Coronary artery (tissue), 2 donors: Measurements from ENCODE around the gene GBF1.

Experiments
- DNase-seq: peaks from one replicate; pipeline ENCODE4 v3.0.0-alpha.2; 2017; ENCODE audit warnings: low spot score
- H3K27ac ChIP-seq, 2 donors: fragments of 200-600 bp; sonication (generic); one replicate each; pipeline ENCODE4 v1.5.1; 2016 to 2019
- H3K4me3 ChIP-seq: fragments of 200-600 bp; sonication (generic); 2 replicates; pipeline ENCODE4 v1.5.1; 2016; ENCODE audit warnings: mild to moderate bottlenecking, moderate library complexity
- TF ChIP-seq, protein P1 (sequence below): fragments of 200-600 bp; sonication (generic); IDR thresholded peaks from one replicate; pipeline ENCODE4 v1.5.1; 2019; ENCODE audit warnings: antibody characterized with exemption

The GBF1 gene

DNA sequence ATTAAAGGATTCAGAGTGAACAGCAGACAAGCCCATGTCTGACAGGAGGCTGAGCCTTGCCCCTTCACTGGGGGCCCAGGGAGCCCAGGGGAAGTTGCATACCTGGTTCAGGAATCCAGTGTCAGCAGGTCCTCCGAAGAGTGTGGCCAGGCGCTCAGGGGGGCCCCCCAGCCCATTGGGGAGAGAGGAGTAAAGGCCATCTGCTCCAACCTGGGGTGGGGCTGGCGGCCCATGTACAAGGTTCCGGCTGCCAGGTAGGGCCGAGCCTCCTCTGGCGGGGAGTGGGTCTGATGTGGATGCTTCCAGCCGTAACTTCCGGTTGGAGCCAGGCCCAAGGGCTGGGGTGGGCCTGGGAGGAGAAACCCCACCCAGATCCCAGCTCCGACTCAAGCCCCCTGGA is 171.0 kb downstream of the GBF1 start:
- TF ChIP-seq, protein P1, sequence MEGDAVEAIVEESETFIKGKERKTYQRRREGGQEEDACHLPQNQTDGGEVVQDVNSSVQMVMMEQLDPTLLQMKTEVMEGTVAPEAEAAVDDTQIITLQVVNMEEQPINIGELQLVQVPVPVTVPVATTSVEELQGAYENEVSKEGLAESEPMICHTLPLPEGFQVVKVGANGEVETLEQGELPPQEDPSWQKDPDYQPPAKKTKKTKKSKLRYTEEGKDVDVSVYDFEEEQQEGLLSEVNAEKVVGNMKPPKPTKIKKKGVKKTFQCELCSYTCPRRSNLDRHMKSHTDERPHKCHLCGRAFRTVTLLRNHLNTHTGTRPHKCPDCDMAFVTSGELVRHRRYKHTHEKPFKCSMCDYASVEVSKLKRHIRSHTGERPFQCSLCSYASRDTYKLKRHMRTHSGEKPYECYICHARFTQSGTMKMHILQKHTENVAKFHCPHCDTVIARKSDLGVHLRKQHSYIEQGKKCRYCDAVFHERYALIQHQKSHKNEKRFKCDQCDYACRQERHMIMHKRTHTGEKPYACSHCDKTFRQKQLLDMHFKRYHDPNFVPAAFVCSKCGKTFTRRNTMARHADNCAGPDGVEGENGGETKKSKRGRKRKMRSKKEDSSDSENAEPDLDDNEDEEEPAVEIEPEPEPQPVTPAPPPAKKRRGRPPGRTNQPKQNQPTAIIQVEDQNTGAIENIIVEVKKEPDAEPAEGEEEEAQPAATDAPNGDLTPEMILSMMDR, result no peak
- Histone ChIP-seq H3K27ac (no peak overlapping the region), H3K4me3 (no peak overlapping the region)
- DNase-seq, result no peak

DNA sequence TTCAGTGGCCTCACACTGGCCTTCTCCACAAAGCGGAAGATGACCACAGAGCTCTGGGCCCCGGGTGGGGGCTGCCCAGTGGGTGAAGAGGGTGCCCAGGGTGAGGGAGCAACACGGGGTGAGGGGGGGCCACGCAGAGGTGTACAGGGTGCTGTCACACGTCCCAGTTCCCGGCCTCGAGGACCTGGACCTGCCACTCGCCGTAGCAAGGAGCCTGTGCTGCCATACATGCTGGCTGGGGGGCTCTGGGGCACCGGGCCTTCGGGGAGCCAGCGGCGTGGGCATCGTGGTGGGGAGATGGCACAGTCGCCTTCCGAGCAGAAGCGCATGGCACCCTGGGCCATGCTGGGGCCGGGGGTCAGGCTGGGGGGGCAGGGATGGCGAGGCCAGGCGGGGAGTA is 171.4 kb downstream of the GBF1 start:
- Histone ChIP-seq H3K27ac (no peak overlapping the region), H3K4me3 (no peak overlapping the region)
- DNase-seq, result no peak
- TF ChIP-seq, protein P1, result no peak

DNA sequence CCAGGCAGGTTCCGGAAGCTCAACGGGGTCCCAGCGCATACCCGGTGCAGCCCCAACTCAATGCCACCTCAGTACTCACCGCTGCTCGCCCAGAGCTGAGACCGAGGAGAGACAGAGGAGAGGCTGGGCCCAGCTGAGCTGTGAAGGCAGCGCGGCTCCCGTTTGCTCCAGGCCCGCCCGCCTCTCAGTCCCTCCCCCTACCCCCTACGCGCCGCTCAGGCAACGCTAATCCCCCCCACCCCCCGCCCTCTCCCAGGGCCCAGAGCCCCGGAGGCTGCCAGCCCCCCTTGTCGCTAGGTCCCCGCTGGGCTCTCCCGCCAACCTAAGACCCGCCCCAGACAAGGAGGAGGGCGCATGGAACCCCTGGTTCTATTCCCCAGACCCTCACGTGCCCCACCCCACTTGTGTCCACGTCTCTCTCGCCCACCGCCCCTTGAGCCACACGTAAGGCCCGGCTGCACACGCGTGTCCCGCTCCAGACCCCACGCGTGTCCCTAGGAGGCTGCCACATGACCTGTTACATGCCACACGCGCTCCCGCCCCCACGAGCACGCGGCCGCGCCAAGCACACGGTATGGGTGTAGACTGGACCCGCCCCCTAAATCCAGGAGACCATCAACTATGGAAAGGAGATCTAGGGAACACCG is 173.4 kb downstream of the GBF1 start, which contains the start of gene PSD:
PSD (minus strand) TSS at position 164 of the 647 bp plus-strand sequence. CDS start 1,747 bp downstream, outside the sequence.
- no peak for DNase-seq
- TF ChIP-seq, protein P1, result no peak
- H3K4me3 ChIP-seq, result peak within 1 kb of the TSS; percentile 90
- no peak within 1 kb of the TSS for H3K27ac ChIP-seq

DNA sequence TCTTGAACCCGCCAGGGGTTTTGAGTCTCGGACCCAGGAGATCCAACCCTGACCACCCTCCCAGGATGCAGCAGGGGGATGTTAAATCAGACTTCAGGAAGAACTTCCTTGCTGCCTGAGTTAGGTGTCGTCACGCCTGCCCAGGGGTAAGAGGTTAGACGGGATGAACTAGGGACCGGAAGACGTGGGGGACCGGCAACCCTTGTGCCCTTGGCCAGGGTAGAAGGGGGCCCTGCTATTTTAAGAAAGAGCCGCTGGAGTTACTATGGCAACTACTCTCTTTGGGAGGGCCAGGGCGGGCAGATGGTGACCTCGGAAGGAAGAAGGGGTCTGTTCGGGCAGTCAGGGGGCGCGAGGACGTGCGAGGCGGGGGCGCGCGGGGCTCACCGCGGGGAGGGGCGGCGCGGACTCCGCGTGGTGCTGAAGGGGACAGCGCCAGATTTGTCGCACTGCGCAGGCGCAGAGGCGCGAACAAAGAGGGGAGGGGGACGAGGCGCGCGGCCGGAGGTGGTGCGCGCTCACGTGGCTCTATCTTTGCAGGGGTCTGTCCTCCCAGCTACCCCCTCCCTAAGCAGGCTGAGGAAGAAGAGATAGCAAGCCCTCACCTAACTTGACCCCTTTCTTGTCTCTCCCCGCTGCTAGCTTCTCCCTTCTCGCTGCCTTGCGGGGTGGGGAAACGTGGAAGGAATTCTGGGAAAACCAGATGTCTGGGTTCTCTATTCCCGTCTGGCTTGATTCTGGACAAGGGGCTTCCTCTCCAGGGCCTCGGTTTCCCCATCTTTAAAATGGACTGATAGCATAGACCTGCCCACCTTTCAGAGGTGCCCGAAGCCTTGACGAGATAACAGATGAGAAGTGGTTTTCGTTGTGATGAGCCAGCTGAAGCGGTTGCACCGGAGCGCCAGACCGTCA is 174.2 kb downstream of the GBF1 start:
- no peak for DNase-seq
- H3K4me3 ChIP-seq, result peak overlapping the region; percentile 90
- TF ChIP-seq, protein P1, result no peak
- H3K27ac ChIP-seq, result peak overlapping the region in 1 of 2 donors; percentile 94

DNA sequence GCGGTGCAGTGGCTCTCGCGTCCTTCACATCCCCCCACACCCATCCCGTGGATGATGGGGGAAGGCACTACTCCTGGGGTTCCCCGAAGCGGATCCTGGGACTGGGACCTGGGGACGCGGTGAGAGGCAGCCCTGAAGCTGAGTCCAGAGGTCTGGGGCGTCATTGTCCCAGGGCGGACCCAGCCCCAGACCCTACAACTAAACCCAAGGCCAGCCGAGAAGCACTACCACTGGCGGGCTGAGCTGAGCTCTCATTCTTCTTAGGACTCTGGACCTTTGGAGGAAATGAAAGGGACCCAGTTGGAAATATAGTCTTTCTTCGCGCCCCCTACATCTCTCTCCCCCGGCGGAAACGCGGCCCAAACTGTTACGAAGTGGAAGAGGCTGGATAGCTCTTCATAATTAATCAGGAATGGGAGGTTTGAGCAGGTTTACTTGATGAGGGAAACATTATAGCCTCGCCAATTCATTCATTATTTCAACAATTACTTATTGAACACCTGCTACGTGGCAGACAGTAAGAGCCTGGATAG is 174.9 kb downstream of the GBF1 start:
- TF ChIP-seq, protein P1, result no peak
- no peak for DNase-seq

DNA sequence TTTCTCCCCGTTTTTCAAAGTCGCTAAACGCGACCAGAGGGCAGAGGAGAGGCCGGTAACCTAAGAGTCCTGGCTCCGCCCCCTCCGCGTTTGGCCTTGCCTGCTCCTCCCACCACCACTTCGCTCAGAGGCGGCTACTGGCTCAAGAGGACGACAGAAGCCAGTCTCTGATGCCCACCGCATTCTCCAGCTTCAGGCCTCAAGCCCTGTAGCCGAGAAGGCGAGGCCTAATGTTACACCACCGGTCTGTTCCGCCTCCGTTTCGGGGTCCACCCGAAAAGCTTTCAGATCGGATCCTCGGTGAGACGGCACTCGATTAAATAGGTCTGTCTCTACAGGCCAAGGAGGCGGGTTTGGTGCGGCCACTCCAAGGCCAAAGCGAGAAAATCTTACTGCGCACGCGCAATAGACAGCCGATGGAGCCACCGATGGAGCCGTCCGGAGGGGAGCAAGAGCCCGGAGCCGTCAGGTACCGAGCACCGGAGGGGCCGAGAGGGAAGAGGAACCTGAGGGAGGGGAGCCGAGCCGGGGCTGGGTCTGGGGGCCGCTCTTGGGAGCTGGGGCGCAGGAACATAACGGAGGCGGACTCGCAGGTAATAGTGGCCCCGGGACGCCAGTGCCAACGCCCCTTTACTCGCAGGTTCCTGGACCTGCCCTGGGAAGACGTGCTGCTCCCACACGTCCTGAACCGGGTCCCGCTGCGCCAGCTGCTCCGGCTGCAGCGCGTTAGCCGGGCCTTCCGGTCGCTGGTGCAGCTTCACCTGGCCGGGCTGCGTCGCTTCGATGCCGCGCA is 175.6 kb downstream of the GBF1 start, which contains the start of gene FBXL15:
FBXL15 (plus strand) TSS at position 123 of the 793 bp plus-strand sequence; CDS start at position 417, 294 bp downstream.
- TF ChIP-seq, protein P1, result no peak
- Histone ChIP-seq H3K4me3 (peak within 1 kb of the TSS; percentile 90), H3K27ac (peak within 1 kb of the TSS; percentile 83 to 94)
- DNase-seq, result peak; percentile 98

More for the DNA sequence above, 174.9 kb downstream of the GBF1 start:
- peak overlapping the region; percentile 90 for H3K4me3 ChIP-seq
- peak overlapping the region; percentile 83 to 94 for H3K27ac ChIP-seq
